OCI-M1 (cell line): ENCODE results near the gene MACROD2.

Experiments used
- DNase-seq: peaks from one replicate; lab custom pipeline; 2025; lab: John Stamatoyannopoulos, UW

MACROD2 gene

DNA sequence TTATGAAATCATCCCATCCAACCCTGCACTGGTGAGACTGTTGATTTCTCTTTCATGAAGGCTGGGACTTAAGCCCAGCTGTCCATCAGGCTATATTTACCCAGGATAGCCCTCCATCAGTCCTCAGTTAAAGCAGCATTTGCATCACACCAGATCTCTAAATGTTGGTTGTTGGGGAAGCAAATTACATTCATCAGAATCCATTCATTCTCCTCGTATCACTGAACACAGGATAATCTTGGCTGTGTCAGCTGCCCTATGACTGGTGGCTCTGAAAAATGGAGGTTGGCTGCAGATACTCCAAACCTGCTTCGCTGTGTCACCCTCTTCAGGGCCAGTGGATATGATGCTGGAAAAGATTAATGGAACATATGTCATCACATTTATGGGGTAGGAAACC lies 1859.6 kb downstream of the MACROD2 start:
- DNase-seq, result no peak

DNA sequence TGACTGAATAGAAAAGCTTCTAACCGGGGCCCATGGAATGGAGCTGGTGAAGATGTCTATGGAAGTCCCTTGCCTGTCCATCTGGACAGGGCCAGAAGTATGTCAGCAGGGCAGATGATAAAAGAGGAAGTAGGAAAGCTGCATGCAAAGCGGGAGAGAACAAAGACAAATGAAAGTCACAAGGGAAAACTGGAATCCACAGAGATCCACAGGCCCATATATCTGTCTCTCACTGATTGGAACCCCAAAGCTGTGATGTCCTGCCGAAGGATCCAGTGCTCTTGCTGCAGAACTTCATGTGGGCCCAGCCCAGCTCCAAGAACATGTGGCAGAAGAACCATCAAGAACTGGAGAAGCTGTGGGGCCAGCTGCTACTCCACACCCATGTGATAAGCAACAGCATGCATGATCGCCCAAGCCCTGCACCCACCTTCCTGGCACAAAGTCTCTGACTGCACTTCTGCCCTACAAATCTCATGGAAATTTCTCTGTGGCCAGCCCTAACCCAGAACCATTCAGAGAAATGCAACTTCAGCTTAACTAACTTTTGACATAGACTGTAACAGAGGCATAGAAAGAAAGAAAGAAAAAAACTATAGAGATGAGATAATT lies 1862.0 kb downstream of the MACROD2 start:
- peak; percentile 33 for DNase-seq

DNA sequence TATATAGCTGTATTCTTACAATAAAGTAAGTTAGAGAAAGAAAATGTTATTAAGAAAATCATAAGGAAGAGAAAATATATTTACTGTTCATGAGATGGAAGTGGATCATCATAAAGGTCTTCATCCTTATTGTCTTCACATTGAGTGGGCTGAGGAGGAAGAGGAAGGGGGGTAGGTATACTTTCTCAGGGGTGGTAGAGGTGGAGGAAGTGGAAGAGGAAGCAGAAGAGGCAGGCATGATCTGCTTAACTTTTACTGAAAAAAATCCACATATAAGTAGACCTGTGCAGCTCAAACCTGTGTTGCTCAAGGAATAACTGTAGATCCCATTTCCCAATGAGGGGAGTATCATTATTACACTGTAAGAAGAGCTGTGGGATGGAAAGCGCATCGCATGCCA lies 1863.7 kb downstream of the MACROD2 start:
- DNase-seq, result no peak

DNA sequence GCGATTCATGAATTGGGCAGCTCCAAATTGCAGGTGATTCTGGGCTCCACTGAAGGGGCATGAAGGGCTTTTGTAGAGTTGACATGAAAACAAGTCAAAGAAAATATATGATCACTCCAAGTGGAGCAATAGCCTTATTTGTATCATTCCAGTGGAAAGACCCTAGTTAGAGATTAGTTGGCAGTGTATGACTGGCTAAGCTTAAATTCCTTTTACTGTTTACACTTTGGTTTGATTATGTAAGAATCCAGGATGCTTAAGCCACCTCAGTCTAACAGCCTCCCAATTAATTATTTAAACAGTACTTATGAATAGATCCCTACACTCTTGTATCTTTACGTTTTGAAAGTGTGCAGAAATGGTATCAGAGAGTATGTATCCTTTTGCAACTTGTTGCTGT lies 1865.5 kb downstream of the MACROD2 start:
- no peak for DNase-seq

DNA sequence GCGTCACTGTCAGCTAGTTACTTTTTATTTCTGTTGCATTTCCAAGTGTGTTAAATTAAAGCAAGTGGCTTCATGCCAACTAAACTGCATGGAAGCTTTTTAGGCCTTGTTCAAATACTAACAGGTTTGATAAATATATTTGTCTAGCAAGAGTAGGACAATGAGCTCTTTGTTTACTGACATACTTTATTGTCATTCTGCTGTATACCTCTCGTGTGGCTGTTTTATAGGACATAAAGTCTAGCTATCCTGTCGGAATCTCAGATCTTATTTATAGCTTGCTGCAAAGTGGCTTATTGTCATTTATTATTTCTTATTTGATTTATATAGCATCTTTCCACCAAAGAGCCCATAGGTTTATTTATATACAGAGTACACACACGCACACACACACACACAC lies 1866.9 kb downstream of the MACROD2 start:
- DNase-seq, result no peak

DNA sequence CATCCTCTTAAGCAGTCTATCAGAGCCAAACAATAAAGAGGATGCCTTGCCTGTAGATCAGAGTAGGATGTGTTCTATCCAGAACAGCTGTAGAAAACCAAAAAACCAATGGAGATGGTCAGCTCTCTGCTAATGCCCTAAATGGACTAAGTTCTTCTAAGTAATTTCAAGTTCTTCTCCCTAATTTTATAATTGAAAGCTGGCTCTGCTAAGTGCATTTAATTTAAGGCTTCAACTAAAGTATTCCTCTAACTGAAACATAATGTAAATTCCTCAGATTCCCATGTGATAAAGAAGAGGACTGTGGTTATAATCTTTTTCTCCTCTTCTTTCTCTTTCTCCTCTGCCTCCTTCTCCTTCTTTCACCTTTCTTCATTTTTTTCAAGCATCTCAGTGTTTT lies 1868.4 kb downstream of the MACROD2 start:
- DNase-seq, result no peak

DNA sequence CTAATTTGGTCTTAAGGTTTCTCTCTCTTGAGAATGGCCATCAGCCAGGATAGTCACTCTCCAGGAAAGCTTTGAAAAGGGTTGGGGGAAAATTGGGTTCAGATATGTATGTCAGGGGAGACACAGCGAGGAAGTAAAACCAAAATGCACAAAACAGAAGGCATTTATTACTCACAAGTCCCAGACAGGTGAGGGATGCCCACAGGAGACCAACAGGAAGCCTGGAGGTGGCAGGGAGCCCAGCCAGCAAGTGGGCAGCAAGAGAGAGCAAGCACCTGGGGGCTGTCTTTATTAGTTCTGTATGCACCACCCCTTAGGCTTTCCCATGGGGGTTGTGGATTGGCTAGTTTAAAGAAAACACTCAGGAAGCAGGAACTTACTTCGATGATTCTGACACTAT lies 1870.2 kb downstream of the MACROD2 start:
- DNase-seq, result no peak

DNA sequence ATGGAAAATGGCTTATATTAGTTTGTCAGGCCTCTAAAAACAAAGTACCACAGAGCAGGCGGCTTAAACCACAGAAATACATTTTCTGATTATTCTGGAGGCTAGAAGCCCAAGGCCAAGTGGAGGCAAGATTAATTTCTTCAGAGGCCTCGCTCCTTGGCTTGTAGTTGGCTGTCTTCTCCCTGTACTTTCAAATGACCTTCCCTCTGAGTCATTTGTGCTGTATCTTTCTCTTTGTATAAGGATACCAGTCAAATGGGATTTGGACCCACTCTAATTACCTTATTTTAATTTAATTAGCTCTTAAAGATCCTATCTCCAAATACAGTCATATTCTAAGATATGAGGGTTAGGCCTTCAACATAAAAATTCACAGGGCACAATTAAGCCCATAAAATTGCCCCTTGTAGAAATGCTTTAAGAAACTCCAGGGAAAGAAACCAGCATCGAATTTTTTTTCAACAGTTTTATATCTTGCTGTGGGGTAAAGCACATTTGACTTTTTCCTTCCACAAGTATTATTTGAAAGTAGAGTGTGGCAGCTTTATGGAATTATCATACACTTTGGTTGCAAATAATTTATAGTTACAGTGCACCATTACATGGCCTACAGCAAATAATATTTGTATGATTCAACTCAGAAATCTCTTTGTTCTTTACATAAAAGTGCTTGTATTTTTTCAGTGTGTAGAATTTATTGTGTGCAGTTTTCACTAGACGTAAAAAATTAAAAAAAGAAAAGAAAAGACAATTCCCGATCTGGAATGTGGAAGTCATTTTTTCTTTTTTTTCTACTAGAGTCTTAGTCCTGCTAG lies 1871.8 kb downstream of the MACROD2 start:
- DNase-seq, result no peak

DNA sequence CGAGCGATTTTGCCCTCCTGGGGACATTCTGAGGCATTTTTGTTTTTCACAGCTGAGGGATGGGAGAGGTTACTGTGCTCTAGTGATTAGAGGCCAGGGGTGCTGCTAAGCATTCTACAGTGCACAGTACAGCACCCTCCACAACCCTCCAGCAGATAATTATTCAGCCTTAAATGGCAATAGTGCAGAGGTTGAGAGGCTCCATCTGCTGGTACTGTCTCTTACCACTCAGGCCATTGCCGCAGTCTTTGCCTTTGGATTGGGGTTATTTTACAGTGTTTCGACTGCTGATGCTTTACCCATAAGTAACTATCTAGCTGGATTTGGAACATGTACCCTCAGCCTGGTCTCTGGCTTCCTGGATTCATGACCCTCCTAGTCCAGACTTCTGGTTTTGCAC lies 1872.6 kb downstream of the MACROD2 start:
- DNase-seq, result peak; percentile 12

DNA sequence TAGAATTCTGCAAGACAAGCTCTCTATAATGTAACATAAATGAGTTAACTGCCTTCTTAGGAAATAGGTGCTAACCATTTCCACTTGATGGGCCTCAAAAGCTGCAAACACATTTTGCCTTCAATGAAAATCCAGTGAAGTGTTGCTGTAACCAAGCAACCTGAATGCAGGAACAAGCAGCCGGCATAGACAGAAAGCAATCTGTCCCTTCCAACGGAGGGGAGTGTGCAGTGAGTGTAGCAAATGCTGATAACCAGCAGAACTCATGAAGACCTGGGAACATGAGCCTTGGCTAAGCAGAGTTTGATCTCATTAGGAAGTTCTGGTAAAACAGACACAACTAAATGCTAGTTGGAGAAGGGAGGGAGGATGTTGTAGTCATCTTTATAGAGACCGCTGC lies 1880.1 kb downstream of the MACROD2 start:
- DNase-seq, result no peak

DNA sequence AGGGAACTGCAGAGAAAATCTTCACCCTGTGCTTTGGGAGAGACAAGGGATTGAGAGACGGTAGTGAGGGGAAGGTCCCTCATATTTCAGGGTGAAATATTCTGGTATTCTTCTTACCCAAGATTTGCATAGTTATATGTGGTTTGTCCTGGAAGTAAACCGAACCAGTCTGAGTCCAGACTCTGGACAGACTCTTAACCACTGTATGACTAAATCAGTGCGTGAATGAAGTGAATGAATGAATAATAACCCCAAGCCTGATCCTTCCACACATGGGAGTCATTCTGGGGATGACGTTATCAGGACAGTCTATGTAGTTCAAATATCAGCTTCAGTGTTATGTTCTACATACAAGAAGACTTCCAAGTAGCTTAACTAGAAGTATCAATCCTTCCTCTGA lies 1887.2 kb downstream of the MACROD2 start:
- peak; percentile 7 for DNase-seq

DNA sequence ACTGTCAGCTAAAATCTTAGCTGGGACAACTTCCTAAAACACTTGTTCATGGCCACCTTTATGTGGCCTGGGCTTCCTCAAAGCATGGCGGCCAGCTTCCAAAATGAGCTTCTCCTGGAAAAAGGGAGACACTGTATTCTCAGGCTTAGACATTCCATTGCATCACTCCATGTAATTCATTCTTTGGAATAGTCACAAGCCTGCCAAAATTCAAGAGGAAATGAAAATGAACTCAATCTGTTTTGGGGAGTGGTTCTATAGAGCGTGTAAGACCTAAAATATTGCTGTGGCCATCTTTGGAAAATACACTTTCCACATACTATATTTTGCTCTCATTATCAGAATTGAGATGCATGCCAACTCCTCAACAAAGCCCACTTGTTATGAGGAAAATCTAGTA lies 1890.9 kb downstream of the MACROD2 start:
- no peak for DNase-seq

DNA sequence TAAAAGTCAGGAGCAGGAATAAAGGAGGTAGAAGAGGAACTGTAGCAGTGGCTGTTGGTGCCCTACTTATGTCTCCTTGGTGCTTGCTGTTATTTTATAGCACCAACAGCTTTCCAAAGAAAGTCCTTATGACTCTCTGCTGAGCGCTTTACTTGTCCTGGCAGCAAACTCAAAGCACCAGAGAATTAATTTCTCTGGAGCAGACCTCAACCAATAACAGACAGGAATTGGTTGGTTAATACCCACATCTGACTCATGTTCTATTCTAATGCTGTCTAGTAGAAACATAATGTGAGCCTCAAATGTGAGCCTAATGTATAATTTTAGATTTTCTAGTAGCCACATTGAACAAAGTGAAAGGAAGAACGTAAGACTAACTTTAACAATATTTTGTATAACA lies 1892.1 kb downstream of the MACROD2 start:
- DNase-seq, result no peak

DNA sequence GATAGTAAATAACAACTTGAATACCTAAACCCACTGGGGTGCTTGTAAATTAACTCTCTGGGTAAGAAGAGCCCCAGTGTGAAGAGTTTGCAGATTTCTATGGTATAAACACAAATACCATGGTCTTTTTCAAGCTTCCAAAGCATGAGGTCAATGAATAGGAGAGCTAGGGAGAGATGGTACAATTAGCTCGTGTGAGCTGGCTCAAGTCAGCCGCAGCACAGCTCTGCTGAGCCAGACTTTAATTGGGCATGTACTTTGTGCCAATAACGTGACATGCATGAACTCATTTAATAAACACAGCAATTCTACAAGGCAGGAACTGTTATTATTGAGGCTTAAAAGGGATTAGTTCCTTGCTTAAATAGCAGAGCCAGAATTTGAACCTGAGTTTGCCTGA lies 1893.7 kb downstream of the MACROD2 start:
- no peak for DNase-seq

DNA sequence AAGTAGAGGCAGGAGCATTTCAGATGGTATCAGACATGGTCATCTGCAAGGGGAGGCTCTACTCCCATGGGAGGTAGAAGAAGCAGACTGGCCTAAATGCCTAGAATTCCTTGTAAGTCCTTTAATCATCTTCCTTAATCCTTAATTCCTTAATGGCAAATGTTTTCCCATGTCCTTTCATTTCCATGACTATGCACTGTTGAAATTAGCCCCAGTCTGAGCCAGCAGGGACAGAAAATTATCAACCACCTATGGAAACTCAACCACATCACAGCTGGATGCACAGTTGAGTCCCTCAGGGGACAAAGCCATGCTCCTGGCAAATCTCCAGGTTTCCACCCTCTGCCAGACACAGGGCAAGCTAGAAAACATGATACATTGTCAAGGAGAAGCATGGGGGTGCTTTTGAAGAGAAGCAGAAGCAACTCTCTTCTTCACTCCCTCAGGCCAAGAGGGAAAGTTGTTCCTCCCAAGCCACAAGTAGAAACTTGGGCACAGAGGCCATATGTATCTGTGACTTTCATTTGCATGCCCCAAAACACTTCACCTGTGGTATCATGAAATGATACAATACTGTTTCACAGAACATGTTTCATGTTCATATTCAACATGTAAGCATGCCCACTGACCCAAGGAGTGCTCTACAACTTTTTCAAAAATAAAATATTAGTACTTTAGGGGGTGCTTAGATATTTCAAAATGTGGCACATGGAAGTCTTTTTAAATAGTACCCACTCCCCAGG lies 1894.4 kb downstream of the MACROD2 start:
- no peak for DNase-seq

DNA sequence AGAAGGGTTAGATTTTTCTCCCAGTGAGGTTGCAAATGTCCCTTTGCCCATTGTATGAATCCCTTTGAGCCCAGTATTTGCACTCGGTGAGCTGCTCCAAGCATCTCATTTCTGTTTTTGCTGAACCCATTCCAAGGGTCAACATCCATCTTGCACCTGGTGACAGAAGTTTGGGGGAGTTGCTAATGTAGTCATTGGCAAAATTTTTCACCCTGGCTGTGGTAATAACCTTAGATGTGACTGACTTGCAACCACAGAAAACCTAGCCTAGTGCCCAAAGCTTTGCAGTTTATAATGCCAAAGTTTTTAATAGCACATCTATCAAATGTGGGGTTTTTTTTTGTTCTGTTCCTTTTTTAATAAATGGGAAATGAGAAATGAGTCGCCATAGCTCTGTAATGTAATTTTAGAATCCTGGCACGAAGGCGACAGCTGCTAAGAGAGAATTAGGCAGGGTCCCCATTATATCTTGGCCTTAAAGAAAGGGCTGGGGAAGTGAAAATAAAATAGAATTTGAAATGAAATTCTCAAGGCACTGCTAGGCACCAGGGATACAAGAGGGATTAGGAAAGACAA lies 1895.2 kb downstream of the MACROD2 start:
- no peak for DNase-seq

DNA sequence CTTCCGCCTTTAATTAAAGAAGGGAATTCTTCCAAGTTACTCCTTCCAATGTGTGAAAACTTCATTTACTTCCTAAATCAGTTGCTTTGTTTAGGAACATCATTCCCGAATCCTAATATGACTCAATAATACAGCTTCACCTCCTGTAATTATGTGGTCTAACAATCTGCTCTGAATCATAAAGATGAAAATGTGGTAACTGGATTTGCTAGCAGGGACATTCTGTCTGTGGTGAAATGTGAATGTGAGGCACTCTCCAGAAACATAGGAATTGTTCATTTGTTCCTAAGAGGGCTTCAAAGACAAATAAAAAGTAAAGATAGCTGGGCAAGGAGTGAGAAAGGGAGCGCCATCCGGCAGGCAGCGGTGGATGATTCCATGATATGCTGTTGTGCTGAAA lies 1899.8 kb downstream of the MACROD2 start:
- no peak for DNase-seq

DNA sequence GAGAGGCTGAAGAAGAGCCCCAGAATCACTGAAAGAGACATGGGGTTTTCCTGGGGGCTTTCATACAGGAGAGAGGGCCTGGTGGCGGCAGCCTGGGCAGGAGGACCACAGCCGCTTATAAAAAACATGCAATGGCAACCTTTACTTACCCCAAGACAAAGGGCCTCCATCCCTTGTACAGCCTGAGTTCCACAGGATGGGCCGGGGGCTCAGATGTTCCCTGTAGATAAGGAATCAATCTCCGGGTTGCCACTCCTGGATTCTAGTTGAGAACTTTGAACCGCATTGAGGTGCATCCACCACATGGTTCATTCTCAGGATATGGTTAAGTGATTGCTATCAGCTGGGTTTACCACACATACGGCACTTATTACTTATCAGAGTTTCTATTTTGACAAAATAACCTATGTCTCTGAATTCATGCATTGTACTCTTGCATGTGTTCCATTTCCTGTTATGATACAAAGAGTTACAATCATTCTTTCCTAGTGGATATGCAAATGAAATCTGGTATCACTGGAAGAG lies 1900.3 kb downstream of the MACROD2 start:
- no peak for DNase-seq

DNA sequence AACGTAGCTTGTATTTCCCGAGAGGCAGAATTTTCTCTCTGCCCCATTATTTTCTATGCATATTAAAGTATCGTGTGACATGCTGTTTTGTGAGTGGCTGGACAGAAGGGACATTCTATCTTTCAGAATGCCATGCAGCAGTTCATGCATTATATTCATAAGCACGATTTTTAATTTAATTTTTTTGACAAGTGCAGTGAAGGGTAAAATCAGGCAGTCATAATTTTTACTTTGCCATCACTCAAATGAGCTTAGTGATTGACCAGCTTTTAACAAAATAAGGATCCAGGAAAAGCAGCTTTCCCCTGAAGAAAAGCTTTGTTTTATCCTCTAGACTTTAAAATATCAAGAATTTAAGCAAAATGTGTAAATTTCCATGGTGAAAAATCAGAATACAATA lies 1904.7 kb downstream of the MACROD2 start:
- no peak for DNase-seq

DNA sequence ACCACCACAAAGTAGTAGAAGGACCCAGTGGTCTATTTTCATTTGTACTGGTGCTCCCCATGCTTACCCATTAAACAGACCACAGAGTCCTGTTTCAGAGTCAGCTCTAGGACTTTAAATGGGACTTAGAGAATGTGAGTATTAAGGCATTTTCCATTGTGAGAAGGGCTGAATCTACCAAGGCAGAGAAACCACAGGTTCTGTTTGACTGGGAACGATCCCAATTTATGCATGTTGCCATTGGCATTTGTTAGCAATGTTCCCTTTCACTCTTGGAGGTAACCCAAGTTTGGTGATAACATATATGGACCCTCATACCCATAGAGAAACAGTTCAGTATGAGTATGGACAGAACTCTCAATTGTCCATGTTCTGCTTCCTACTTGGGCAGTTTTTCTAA lies 1905.1 kb downstream of the MACROD2 start:
- no peak for DNase-seq

DNA sequence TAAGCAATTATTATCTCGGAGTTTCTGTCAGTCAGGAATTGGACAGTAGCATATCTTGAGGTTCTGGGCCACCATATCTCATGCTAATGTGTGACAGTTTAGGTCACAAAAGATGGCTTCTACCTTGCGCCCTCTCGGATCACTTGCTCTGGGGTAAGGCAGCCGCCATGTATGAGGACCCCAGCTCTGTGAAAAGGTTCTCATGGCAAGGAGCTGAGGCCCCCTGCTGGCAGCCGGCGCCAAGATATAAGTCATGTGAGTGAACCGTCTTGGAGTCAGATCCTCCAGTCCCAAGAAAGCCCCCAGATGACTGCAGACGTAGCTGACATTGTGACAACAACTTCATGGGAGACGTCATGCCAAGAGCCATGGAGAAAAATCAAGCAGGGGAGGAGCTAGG lies 1907.2 kb downstream of the MACROD2 start:
- DNase-seq, result peak; percentile 23

DNA sequence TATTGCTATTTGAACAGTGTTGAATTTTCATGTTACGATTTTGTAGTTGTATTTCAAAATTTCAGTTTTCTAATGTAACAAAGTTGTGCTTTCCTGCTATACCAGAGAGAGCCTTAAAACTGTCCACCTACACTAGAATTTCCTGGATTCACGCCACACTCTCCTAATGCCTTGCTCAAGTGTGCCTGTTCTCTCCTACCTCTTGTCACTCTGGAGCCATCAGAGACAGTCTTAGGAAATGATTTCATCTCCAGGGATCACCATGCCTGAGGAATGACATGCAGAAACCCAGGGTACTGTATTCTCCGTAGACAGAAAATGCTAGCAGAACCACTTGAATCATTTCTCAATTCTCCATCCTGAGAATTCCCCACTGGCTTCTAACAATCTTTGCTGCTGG lies 1910.3 kb downstream of the MACROD2 start:
- DNase-seq, result no peak

DNA sequence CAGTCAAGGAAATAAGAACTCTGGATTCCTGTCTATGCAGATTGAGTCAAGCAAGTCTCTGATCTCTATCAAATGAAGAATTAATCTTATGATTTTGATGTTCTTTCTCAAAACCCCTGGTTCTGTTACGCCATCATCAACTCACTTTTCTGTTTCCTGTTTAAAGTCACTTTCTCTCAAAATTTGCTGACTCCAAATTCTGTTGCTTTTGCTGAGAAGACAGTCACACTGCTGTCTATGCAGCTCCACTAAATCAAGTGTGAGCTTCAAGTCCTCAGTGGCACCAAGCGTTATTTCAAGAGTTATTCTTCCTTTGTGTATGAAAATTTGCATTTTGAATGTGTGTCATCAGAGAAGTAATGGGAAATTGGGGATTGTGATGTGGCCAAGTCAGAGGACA lies 1914.7 kb downstream of the MACROD2 start:
- no peak for DNase-seq
